Panc1 (cell line): ENCODE measurements around the gene KDM1A. TPM values are rescaled to one million over a fixed set of nuclear protein-coding genes. Genes with fewer than 3 reads are reported as not detected.
"Not testable (repeated sequence)": the region's sequence is repeated elsewhere in the genome, so short reads cannot be mapped to it uniquely, and the experiment has no call there.

ENCODE experiments used
- ATAC-seq: fragments of 200-7000 bp; cut with Tn5 transposase; 2 replicates; pipeline ENCODE4 v1.9.1; 2020; ENCODE audit warnings: mild to moderate bottlenecking, moderate library complexity
- BruUV-seq: library from RNA; stranded (reverse); fragments of 400-500 nt; replicated peaks from 2 replicates; lab custom pipeline; 2021; lab: Mats Ljungman, UMichigan
- CTCF ChIA-PET: fragments of 300-600 bp; sonication (Branson Sonifier 250); formaldehyde crosslinking; loops from one replicate; lab custom pipeline; 2022; ENCODE audit warnings: antibody characterized with exemption; lab: Charles Lee
- POLR2A ChIA-PET: fragments of 300-600 bp; sonication (Branson Sonifier 250); formaldehyde crosslinking; loops from one replicate; lab custom pipeline; 2022; ENCODE audit warnings: antibody characterized with exemption; lab: Charles Lee
- DNase-seq: peaks from one replicate; pipeline ENCODE4 v3.0.0-alpha.2; 2010; ENCODE audit warnings: low read depth, low spot score
- H3K27ac ChIP-seq: 2 replicates; pipeline ENCODE4 v1.5.1; 2011; ENCODE audit warnings: mild to moderate bottlenecking, low read length, inconsistent platforms
- H3K27me3 ChIP-seq: fragments of 200-500 bp; sonication (Bioruptor generic); 2 replicates; pipeline ENCODE4 v1.6.0; 2014; ENCODE audit warnings: low read length, inconsistent platforms; ENCODE audit not compliant: control insufficient read depth, insufficient read depth
- H3K36me3 ChIP-seq: fragments of 200-500 bp; sonication (Bioruptor generic); 2 replicates; pipeline ENCODE4 v1.5.1; 2014; ENCODE audit warnings: inconsistent platforms, mild to moderate bottlenecking, low read length, moderate library complexity; ENCODE audit not compliant: control insufficient read depth, insufficient read depth
- H3K4me1 ChIP-seq: 2 replicates; pipeline ENCODE4 v1.5.1; 2011; ENCODE audit warnings: inconsistent platforms, mild to moderate bottlenecking, low read length, moderate library complexity; ENCODE audit not compliant: control insufficient read depth, insufficient read depth
- H3K4me3 ChIP-seq, 2 experiments: 2 replicates each; pipeline ENCODE4 v1.5.1; 2011 to 2012; ENCODE audit warnings: low read depth in 2 of 2, low read length in 2 of 2, mild to moderate bottlenecking in 2 of 2, inconsistent platforms in 1 of 2, moderate library complexity in 1 of 2
- H3K9me3 ChIP-seq: fragments of 200-500 bp; sonication (Bioruptor generic); 2 replicates; pipeline ENCODE4 v1.5.1; 2014; ENCODE audit warnings: low read depth, mild to moderate bottlenecking, inconsistent platforms, low read length, moderate library complexity; ENCODE audit not compliant: control insufficient read depth, insufficient read depth
- POLR2AphosphoS5 ChIP-seq: IDR thresholded peaks from 2 replicates; pipeline ENCODE4 v1.6.1; 2012; ENCODE audit warnings: mild to moderate bottlenecking, low read depth, low read length, moderate library complexity
- REST ChIP-seq, 2 experiments: IDR thresholded peaks; 2 replicates each; pipeline ENCODE4 v1.6.1; 2011 to 2012; ENCODE audit warnings: low read depth in 2 of 2, control low read depth in 1 of 2, low read length in 1 of 2, mild to moderate bottlenecking in 1 of 2, moderate library complexity in 1 of 2; ENCODE audit not compliant: insufficient read depth in 1 of 2
- SIN3A ChIP-seq: IDR thresholded peaks from 2 replicates; pipeline ENCODE4 v1.6.1; 2012; ENCODE audit warnings: low read depth, mild to moderate bottlenecking, low read length, moderate library complexity, borderline replicate concordance; ENCODE audit not compliant: insufficient read depth
- TCF7L2 ChIP-seq: IDR thresholded peaks from 2 replicates; pipeline ENCODE4 v1.6.1; 2011; ENCODE audit warnings: mild to moderate bottlenecking, low read depth, low read length, inconsistent platforms
- in situ Hi-C: cut with HindIII; loops from 2 replicates; pipeline ENCODE4 v1.10.0; 2016; ENCODE audit warnings: low sequenced_read_pairs, low pct_unique_long_range_greater_than_20kb
- intact Hi-C: fragments of 100-400 bp; cut with micrococcal nuclease; formaldehyde crosslinking; loops from one replicate; pipeline ENCODE4 v1.10.0; 2022; ENCODE audit not compliant: unreplicated experiment
- total RNA-seq: library from RNA; stranded (reverse); gene quantifications from one replicate; pipeline ENCODE4 v1.2.1, GENCODE V29; 2021; ENCODE audit not compliant: unreplicated experiment
- TF ChIP-seq, protein P1 (sequence below): fragments of 450-650 bp; IDR thresholded peaks from 2 replicates; pipeline ENCODE4 v1.5.1; 2017; ENCODE audit warnings: mild to moderate bottlenecking

KDM1A gene
- total RNA-seq, 1 experiment from 2014 or later = 120 TPM

DNA sequence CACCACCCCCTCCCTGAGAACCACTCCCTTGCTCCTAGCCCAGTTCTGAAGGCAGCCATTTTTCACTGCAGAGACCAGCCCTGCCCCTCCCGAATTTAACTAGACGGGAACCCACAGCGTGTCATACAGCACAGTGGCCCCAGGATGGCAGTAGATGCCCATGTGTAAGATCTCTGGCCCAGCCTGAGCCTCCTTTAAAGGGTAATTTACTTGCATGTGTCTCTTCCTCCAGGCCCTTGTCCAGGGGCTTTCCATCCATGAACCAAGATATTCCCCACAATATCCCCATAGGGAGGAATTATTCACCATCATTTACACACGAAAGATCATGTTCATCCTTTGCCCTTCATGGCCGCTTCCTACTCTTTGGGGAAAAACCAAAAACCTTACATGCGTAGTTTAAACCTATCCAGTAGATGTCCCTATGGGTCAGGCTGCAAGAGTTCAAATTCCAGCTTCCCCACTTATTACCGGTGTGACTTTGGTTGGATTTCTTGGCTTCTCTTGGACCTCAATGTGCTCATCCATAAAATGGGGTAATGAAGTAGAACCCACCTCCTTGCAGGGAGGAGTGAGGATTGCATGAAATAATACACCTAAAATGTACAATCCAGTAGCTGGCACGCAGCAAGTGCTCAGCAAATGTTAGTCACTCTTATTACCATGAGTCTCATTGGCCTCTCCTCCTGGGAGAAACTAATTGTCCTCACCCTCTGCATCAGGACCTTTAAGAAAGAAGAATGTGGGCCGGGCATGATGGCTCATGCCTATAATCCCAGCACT lies 42.6 kb upstream of the KDM1A start:
- POLR2A ChIA-PET = no interaction called here
- Histone ChIP-seq H3K27ac (peak overlapping the region; percentile 29; the same call in 1 of the 2 replicates), H3K4me1 (no peaks in the 10 kb centered on the region), H3K4me3 (peak overlapping the region in 1 of 2 experiments; percentile 43; a peak in 2 of 4 replicates), H3K27me3 (no peaks in the 10 kb centered on the region), H3K9me3 (no peaks in the 10 kb centered on the region), H3K36me3 (no peaks in the 10 kb centered on the region)
- DNase-seq (peak; percentile 88), ATAC-seq (peak; percentile 99)
- TF ChIP-seq POLR2AphosphoS5 (no peak), SIN3A (no peak), REST (IDR thresholded peaks at IDR 0.05; ENCODE audit: insufficient read depth in 1 of 2, low read depth in 2 of 2, low read length in 1 of 2) (0 out of 4 replicates have a peak, but pooled peaks of 1 of the 2 experiments have one; percentile 14)
- TF ChIP-seq, protein P1, sequence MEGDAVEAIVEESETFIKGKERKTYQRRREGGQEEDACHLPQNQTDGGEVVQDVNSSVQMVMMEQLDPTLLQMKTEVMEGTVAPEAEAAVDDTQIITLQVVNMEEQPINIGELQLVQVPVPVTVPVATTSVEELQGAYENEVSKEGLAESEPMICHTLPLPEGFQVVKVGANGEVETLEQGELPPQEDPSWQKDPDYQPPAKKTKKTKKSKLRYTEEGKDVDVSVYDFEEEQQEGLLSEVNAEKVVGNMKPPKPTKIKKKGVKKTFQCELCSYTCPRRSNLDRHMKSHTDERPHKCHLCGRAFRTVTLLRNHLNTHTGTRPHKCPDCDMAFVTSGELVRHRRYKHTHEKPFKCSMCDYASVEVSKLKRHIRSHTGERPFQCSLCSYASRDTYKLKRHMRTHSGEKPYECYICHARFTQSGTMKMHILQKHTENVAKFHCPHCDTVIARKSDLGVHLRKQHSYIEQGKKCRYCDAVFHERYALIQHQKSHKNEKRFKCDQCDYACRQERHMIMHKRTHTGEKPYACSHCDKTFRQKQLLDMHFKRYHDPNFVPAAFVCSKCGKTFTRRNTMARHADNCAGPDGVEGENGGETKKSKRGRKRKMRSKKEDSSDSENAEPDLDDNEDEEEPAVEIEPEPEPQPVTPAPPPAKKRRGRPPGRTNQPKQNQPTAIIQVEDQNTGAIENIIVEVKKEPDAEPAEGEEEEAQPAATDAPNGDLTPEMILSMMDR = peak; percentile 96
- CTCF ChIA-PET = interaction anchor here (1.0 kb wide), 1 partner anchor 208 kb away, joined by 4 read pairs; no protein-coding TSS in a partner anchor
- in situ Hi-C loops (no loop called here), intact Hi-C loops (loop anchor here (2.0 to 10.0 kb wide), 3 partner anchors 106 to 298 kb away; no protein-coding TSS in a partner anchor)
- no TSS peak for BruUV-seq

DNA sequence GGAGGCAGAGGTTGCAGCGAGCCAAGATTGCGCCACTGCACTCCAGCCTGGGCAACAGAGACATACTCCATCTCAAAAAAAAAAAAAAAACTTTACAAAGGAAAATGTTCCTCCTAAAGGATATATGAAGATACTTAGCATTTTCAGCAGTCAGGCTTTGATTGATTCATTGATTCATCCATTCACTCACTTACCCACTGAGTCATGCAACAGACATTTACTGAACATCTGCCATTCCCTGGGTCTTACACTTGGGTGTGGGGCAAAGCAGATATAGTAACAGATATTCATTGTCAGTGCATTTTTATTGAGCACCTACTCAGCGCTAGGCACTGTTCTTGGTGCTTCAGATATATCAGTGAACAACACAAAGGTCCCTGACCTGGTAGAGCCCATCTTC lies 41.0 kb upstream of the KDM1A start:
- H3K9me3 ChIP-seq = no peaks in the 10 kb centered on the region
- ChIA-PET CTCF (interaction anchor here (0.7 to 1.5 kb wide), 2 partner anchors 85 to 206 kb away, joined by 3 to 7 read pairs; no protein-coding TSS in a partner anchor), POLR2A (no interaction called here)
- H3K27ac ChIP-seq = no peak overlapping the region
- H3K27me3 ChIP-seq = no peaks in the 10 kb centered on the region
- no peak for ATAC-seq
- DNase-seq = no peak
- H3K4me3 ChIP-seq = no peak overlapping the region
- in situ Hi-C loops = no loop called here
- intact Hi-C loops = loop anchor here (5.0 to 10.0 kb wide), 2 partner anchors 104 to 297 kb away; no protein-coding TSS in a partner anchor
- BruUV-seq = no TSS peak
- TF ChIP-seq REST (IDR thresholded peaks at IDR 0.05; ENCODE audit: insufficient read depth in 1 of 2, low read depth in 2 of 2, low read length in 1 of 2) (no peak), TCF7L2 (no peak), SIN3A (no peak), POLR2AphosphoS5 (no peak)
- TF ChIP-seq, protein P1 = no peak
- H3K4me1 ChIP-seq = no peaks in the 10 kb centered on the region
- H3K36me3 ChIP-seq = no peaks in the 10 kb centered on the region

- ATAC-seq, in situ Hi-C loops, POLR2A ChIA-PET, H3K4me3 ChIP-seq, H3K27ac ChIP-seq, H3K36me3 ChIP-seq, BruUV-seq, H3K4me1 ChIP-seq, DNase-seq, H3K27me3 ChIP-seq, intact Hi-C loops, H3K9me3 ChIP-seq: not testable (repeated sequence)
- CTCF ChIA-PET = interaction anchor here (0.6 kb wide), 1 partner anchor 203 kb away, joined by 3 read pairs; no protein-coding TSS in a partner anchor
These were observed 38.8 kb upstream of the KDM1A start for GRCh38 chr1:22980471-22980790.
